ENCODE measurements around the gene MELTF. TPM values are rescaled to one million over a fixed set of nuclear protein-coding genes. Genes with fewer than 3 reads are reported as not detected.

Gene MELTF
- total and polyA plus RNA-seq, 3 donors from 2014 or later, result 5.7 to 14.7 (median 11.1) TPM

DNA sequence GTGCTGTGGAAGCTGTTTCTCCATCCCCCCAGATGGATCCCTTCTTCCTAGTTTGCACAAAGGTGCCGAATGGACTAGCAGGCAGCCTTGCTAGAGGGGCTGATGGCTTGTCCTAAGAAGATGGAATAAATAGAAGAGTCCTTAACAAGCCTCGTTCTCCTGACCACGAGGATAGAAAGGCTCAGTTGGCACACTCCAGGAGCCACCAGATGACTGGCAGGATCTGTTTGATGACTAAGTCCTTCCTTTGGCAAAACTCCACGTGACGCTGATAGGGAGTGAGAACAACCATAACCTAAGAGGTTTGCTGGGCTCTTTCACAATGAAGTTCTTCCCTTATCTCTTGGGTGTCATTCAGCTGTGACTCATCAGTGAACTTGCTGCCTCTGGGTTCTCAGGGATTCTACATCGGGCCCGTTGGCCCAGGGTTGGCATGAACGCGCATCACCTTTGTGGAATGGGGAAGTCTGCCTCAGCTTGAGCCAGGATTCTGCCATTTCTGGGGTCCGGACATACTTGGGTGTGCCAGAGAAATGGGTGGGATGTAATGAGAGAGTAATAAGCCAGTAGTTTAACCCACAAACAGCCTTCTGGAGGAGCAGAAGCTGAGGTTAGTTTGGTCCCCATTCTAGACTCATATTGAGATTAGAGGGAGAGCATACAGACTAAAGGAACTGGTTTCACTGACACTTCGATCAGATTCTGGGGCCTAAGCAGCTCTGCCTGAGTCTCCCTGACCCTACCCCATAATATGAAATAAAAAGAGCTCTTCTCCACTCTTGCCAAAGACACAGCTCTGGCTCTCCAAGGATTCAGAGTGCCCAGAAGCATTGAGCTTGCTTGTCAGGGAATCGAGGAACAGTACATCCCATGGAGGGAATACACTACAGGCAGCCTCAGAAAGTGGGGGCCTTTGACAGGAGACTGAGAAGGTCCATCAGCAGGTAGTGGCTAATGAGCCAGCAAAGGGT is 2.0 kb upstream of the MELTF start:
- H3K27ac ChIP-seq, result no peak overlapping the region
- TF ChIP-seq, protein P1, sequence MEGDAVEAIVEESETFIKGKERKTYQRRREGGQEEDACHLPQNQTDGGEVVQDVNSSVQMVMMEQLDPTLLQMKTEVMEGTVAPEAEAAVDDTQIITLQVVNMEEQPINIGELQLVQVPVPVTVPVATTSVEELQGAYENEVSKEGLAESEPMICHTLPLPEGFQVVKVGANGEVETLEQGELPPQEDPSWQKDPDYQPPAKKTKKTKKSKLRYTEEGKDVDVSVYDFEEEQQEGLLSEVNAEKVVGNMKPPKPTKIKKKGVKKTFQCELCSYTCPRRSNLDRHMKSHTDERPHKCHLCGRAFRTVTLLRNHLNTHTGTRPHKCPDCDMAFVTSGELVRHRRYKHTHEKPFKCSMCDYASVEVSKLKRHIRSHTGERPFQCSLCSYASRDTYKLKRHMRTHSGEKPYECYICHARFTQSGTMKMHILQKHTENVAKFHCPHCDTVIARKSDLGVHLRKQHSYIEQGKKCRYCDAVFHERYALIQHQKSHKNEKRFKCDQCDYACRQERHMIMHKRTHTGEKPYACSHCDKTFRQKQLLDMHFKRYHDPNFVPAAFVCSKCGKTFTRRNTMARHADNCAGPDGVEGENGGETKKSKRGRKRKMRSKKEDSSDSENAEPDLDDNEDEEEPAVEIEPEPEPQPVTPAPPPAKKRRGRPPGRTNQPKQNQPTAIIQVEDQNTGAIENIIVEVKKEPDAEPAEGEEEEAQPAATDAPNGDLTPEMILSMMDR (IDR thresholded peaks at IDR 0.05), result no peak
- no peak for TF ChIP-seq POLR2A (IDR thresholded peaks at IDR 0.05)

DNA sequence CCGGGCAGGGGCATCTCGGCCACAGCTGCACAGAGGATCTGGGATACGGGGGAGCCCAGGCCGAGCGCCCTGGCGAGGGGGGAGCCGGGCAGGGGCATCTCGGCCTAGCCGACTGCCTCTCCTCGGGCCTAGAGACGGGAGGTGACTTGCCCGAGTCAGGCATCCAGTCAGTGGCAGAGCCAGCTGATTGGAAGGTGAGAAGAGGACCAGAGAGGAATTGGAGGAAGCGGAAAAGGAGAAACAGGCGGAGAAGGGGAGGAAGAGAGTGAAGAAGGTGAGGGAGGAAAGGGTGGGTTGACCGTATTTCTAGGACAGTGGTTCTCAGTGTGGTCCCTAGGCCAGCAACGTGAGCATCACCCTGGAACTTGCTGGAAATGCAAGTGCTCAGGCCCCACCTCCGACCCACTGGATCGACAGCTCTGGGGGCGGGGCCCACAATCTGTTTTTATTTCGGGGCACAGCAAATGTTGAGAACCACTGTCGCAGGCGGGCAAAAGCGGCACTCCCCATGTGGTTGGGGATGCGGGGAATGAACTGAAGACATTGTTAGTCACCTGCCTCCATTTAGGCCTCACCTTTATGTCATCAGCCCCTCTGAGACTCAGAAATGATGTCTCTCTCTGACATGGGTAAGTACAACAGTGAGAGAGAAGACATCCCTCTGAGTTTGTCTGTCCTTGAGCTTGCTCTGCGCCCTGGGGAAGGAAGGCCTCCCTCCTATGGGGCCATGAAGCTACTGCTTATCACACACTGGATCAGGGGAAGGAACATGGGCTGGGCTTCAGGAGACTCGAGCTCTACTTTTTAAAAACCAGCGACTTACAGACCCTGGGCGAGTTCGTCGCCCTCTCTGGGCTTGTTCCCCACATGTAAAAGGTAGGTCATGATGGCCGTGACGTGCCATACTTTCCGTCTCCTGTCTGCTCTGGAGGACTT is 1.0 kb upstream of the MELTF start:
- Histone ChIP-seq H3K4me1 (peaks cover 9% of the 10 kb centered on the region), H3K4me3 (no peak overlapping the region), H3K27ac (no peak overlapping the region), H3K36me3 (ENCODE audit: low read depth, missing control alignments) (no peaks in the 10 kb centered on the region), H3K27me3 (no peaks in the 10 kb centered on the region), H3K9me3 (no peaks in the 10 kb centered on the region)
- no peak for DNase-seq
- TF ChIP-seq, protein P1 (IDR thresholded peaks at IDR 0.05), result no peak
- TF ChIP-seq POLR2A (IDR thresholded peaks at IDR 0.05), result no peak
- intact Hi-C loops (cut with DNase I; ENCODE audit: low total_unique reads), result no loop called here
- WGBS, 2 donors, result 62 to 69% methylated on average over 28 to 31 of the region's 33 CpGs

More for the DNA sequence above, 2.0 kb upstream of the MELTF start:
- Histone ChIP-seq H3K4me1 (peaks cover 9% of the 10 kb centered on the region), H3K36me3 (ENCODE audit: low read depth, missing control alignments) (no peaks in the 10 kb centered on the region), H3K27me3 (no peaks in the 10 kb centered on the region), H3K4me3 (no peak overlapping the region), H3K9me3 (no peaks in the 10 kb centered on the region)
- WGBS, 2 donors, result 38 to 44% methylated on average over 12 of the region's 12 CpGs
- intact Hi-C loops (cut with DNase I; ENCODE audit: low total_unique reads), result no loop called here
- DNase-seq, result peak; percentile 86

DNA sequence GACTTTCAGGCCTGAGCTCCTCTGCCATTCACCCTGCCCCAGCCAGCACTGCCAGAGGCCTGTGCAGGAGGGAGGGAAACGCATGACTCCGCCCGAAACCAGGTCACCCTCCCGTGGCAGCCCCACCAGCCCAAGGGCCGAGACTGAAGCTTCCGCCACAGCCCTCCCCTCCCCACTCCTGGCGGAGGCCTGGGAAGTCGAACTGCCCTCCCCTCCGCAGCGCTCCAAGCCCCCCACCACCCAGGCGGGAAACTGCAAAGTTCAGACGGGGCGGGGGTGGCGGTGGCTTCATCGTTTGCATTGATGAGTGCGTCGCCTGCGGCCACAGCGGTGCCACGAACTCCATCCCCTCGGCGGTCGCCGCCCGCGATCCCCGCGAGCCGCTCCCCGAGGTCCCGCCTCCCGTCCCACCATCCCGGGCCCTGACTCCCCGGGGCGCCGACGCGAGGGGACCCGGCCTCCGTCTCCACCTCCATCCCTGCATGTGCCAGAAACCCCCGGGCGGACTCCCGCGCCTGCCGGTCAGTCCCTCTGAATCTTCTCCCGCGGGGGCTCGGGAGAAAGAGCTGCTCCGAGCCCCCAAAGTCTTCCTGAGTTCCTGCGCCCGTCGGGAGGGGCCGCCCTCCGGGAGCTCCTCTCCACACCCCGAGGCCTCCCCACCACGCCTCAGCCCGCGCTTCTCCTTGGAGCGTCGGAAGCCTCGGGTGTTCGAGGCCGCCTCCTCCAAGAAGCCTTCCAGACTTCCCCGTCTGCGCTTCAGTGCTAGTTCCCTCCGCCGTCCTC is 698 bp downstream of the MELTF start:
- WGBS, 2 donors, result 0 to 8% methylated on average over 4 to 57 of the region's 67 CpGs
- Histone ChIP-seq H3K9me3 (no peaks in the 10 kb centered on the region), H3K27ac (no peak overlapping the region), H3K27me3 (no peaks in the 10 kb centered on the region), H3K4me3 (peak overlapping the region; percentile 51 to 65), H3K36me3 (ENCODE audit: low read depth, missing control alignments) (no peaks in the 10 kb centered on the region), H3K4me1 (peaks cover 9% of the 10 kb centered on the region)
- TF ChIP-seq POLR2A (IDR thresholded peaks at IDR 0.05), result no peak
- TF ChIP-seq, protein P1 (IDR thresholded peaks at IDR 0.05), result no peak
- no peak for DNase-seq
- intact Hi-C loops (cut with DNase I; ENCODE audit: low total_unique reads), result no loop called here

DNA sequence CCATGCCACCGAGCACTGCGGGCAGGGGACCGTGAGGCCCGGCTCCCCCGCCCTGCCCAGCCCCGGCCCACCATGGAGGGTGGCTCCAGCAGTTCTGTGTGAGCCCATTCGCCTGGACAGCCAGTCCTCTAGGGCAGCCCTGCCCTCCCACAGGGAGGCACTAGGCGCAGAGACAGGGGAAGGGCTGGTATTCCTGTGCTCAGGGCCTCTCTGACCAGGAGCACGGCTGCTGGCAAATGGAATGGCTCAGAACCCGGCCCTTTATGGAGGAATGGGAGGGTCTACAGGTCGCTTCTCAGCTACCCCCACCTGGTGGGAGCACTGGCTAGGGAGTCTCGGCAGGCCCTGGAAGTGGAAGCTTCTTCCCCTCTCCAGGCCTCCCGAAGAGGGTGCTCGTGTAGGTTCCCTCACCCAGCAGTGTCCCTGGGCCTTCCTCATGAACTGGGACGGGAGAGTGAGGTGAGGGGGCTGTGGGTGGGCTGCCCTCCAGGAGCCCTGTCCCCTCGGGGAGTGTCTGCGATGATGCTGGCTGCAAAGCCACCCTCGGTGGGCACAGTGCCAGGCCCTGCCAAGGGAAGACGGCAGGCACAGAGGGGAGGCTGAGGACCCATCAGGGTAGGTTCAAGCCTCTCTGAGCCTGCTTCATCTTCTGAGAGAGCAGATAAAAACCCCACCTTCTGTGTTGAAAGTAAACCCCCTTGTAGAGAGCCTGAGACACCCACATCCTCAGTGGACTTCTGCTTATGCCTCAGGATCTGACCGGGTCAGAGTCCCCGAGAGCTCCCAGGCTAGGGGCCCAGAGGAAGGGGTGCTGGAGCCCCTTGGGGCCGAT is 1.5 kb downstream of the MELTF start:
- WGBS, 2 donors, result 80 to 86% methylated on average over 4 to 22 of the region's 22 CpGs
- peaks cover 9% of the 10 kb centered on the region for H3K4me1 ChIP-seq
- TF ChIP-seq, protein P1 (IDR thresholded peaks at IDR 0.05), result no peak
- TF ChIP-seq POLR2A (IDR thresholded peaks at IDR 0.05), result no peak
- no peaks in the 10 kb centered on the region for H3K36me3 ChIP-seq (ENCODE audit: low read depth, missing control alignments)
- H3K27ac ChIP-seq, result no peak overlapping the region
- intact Hi-C loops (cut with DNase I; ENCODE audit: low total_unique reads), result no loop called here
- no peak for DNase-seq
- no peak overlapping the region for H3K4me3 ChIP-seq
- no peaks in the 10 kb centered on the region for H3K27me3 ChIP-seq
- no peaks in the 10 kb centered on the region for H3K9me3 ChIP-seq

All from testis (tissue), 3 donors.